HG03025 (cell line): Measurements from ENCODE around the gene PIH1D1.
A peak's percentile ranks its signal among the peaks of the same experiment; 100 is the strongest.
"Not testable (repeated sequence)": the region's sequence is repeated elsewhere in the genome, so short reads cannot be mapped to it uniquely, and the experiment has no call there.

ENCODE experiments used
- ATAC-seq: cut with Tn5 transposase; IDR thresholded peaks from one replicate; pipeline ENCODE4 v1.9.1; 2021; ENCODE audit warnings: mild to moderate bottlenecking, moderate library complexity; ENCODE audit not compliant: unreplicated experiment, low FRiP score

The PIH1D1 gene

GRCh38 chr19:49458567-49458903 is 6.9 kb upstream of the PIH1D1 start:
- no peak for ATAC-seq

- no peak for ATAC-seq
These were observed 4.7 kb upstream of the PIH1D1 start for GRCh38 chr19:49456326-49456725.

GRCh38 chr19:49455773-49456172 is 4.2 kb upstream of the PIH1D1 start:
- ATAC-seq, result no peak

- ATAC-seq, result no peak
These were observed 2.2 kb upstream of the PIH1D1 start for GRCh38 chr19:49453757-49454240.

- ATAC-seq, result peak; percentile 76
These were observed 1.6 kb upstream of the PIH1D1 start, which contains the start of gene ALDH16A1 for GRCh38 chr19:49453013-49453756. TSS of gene ALDH16A1 (plus strand) at chr19:49453225. CDS start at chr19:49453332, 107 bp downstream.

GRCh38 chr19:49450405-49450804 is 1.2 kb downstream of the PIH1D1 start:
- no peak for ATAC-seq

- ATAC-seq, result no peak
These were observed 3.2 kb downstream of the PIH1D1 start for GRCh38 chr19:49448432-49448786.

GRCh38 chr19:49447485-49448431 is 3.9 kb downstream of the PIH1D1 start:
- no peak for ATAC-seq

- no peak for ATAC-seq
These were observed 5.6 kb downstream of the PIH1D1 start for GRCh38 chr19:49445997-49446396.

GRCh38 chr19:49444100-49444700 is 7.4 kb downstream of the PIH1D1 start:
- ATAC-seq, result not testable (repeated sequence)

GRCh38 chr19:49443366-49444099 is 8.1 kb downstream of the PIH1D1 start:
- peak; percentile 73 for ATAC-seq

- ATAC-seq, result peak; percentile 11
These were observed 8.7 kb downstream of the PIH1D1 start for GRCh38 chr19:49442771-49443365.

GRCh38 chr19:49442354-49442753 is 9.3 kb downstream of the PIH1D1 start:
- no peak for ATAC-seq

GRCh38 chr19:49441960-49442350 is 9.7 kb downstream of the PIH1D1 start:
- ATAC-seq, result no peak

GRCh38 chr19:49441210-49441959 is 10.2 kb downstream of the PIH1D1 start, which contains the start of gene SLC17A7:
TSS of gene SLC17A7 (minus strand) at chr19:49441527. CDS start at chr19:49441379, 148 bp downstream.
- ATAC-seq, result no peak

- no peak for ATAC-seq
These were observed 11.0 kb downstream of the PIH1D1 start for GRCh38 chr19:49440439-49441209.

GRCh38 chr19:49439836-49440235 is 11.8 kb downstream of the PIH1D1 start:
- no peak for ATAC-seq

- ATAC-seq, result no peak
These were observed 13.4 kb downstream of the PIH1D1 start for GRCh38 chr19:49438261-49438660.
